ENCODE data around the gene ALDH3A1. TPM values are rescaled to one million over a fixed set of nuclear protein-coding genes. Genes with fewer than 3 reads are reported as not detected.
"Not testable (repeated sequence)": the region's sequence is repeated elsewhere in the genome, so short reads cannot be mapped to it uniquely, and the experiment has no call there.

ALDH3A1 gene
- total and polyA plus RNA-seq, 2 donors (not counting 3 experiments of a cell fraction or from before 2014, with no cell fraction given): 0.11 to 1.2 TPM

- dilution Hi-C loops (cut with MboI; ENCODE audit: extremely low pct_ligation_motif_present, low sequenced_read_pairs); H3K4me2 ChIP-seq (ENCODE audit: insufficient read depth, low read length); H3K79me2 ChIP-seq (ENCODE audit: control insufficient read depth, insufficient read depth, low read length); H3K27ac ChIP-seq (ENCODE audit: insufficient read depth, low read depth, low read length); H3K4me3 ChIP-seq (replicated peaks in 1 of 3; ENCODE audit: insufficient read depth in 1 of 3, low read depth in 1 of 3, low read length in 3 of 3); H2AFZ ChIP-seq (ENCODE audit: low read depth, low read length); DNase-seq (ENCODE audit: low read depth, low spot score); H3K36me3 ChIP-seq (ENCODE audit: control insufficient read depth in 2 of 2, extremely low read depth in 1 of 2, insufficient read depth in 2 of 2, low read length in 2 of 2); H3K27me3 ChIP-seq (ENCODE audit: control insufficient read depth in 2 of 2, insufficient read depth in 2 of 2, low read length in 2 of 2); H3K9ac ChIP-seq (replicated peaks; ENCODE audit: extremely low read depth, insufficient read depth, low read length); BruUV-seq (replicated peaks); FAIRE-seq; H3K9me1 ChIP-seq (replicated peaks; ENCODE audit: control insufficient read depth, extremely low read depth, insufficient read depth, low read length); H3K9me3 ChIP-seq (replicated peaks; ENCODE audit: control insufficient read depth, insufficient read depth, low read length); H4K20me1 ChIP-seq (replicated peaks; ENCODE audit: control insufficient read depth, extremely low read depth, insufficient read depth, low read length); intact Hi-C loops (cut with micrococcal nuclease); H3K4me1 ChIP-seq (ENCODE audit: control insufficient read depth, extremely low read depth, insufficient read depth, low read length): not testable (repeated sequence)
- POLR2A ChIA-PET: interaction anchor here (0.7 kb wide), 1 partner anchor 10 kb away, joined by 6 read pairs; no protein-coding TSS in a partner anchor
- CTCF ChIA-PET: interaction anchor here (0.7 to 8.6 kb wide), 10 partner anchors 9 to 401 kb away, joined by 4 to 169 read pairs (median 26); partner anchors contain the start of genes ALDH3A2 and B9D1
These were observed 15.9 kb upstream of the ALDH3A1 start for GRCh38 chr17:19763991-19764390.

- FAIRE-seq (no peak), DNase-seq (ENCODE audit: low read depth, low spot score) (no peak)
- Histone ChIP-seq H2AFZ (ENCODE audit: low read depth, low read length) (no peak overlapping the region), H3K4me2 (ENCODE audit: insufficient read depth, low read length) (no peak overlapping the region), H3K79me2 (ENCODE audit: control insufficient read depth, insufficient read depth, low read length) (no peaks in the 10 kb centered on the region), H4K20me1 (replicated peaks; ENCODE audit: control insufficient read depth, extremely low read depth, insufficient read depth, low read length) (no peaks in the 10 kb centered on the region), H3K27ac (ENCODE audit: insufficient read depth, low read depth, low read length) (no peak overlapping the region), H3K36me3 (ENCODE audit: control insufficient read depth in 2 of 2, extremely low read depth in 1 of 2, insufficient read depth in 2 of 2, low read length in 2 of 2) (no peaks in the 10 kb centered on the region), H3K9ac (replicated peaks; ENCODE audit: extremely low read depth, insufficient read depth, low read length) (no peak overlapping the region), H3K9me3 (replicated peaks; ENCODE audit: control insufficient read depth, insufficient read depth, low read length) (no peaks in the 10 kb centered on the region), H3K27me3 (ENCODE audit: control insufficient read depth in 2 of 2, insufficient read depth in 2 of 2, low read length in 2 of 2) (no peaks in the 10 kb centered on the region), H3K9me1 (replicated peaks; ENCODE audit: control insufficient read depth, extremely low read depth, insufficient read depth, low read length) (no peaks in the 10 kb centered on the region), H3K4me3 (replicated peaks in 1 of 3; ENCODE audit: insufficient read depth in 1 of 3, low read depth in 1 of 3, low read length in 3 of 3) (no peak overlapping the region), H3K4me1 (ENCODE audit: control insufficient read depth, extremely low read depth, insufficient read depth, low read length) (no peaks in the 10 kb centered on the region)
- intact Hi-C loops (cut with micrococcal nuclease): no loop called here
- TF ChIP-seq EZH2 (IDR thresholded peaks at IDR 0.05; ENCODE audit: borderline replicate concordance, low read depth, low read length, severe bottlenecking) (no peak), POLR2AphosphoS5 (IDR thresholded peaks at IDR 0.05; ENCODE audit: insufficient read depth, low read depth, low read length) (no peak), MAX (IDR thresholded peaks at IDR 0.05; ENCODE audit: insufficient read depth, insufficient read length) (no peak), POLR2A (IDR thresholded peaks at IDR 0.05; ENCODE audit: low read depth, low read length) (no peak), GATA2 (IDR thresholded peaks at IDR 0.05; ENCODE audit: insufficient read depth, insufficient read length, low read depth, low read length) (no peak), JUN (IDR thresholded peaks at IDR 0.05; ENCODE audit: borderline replicate concordance, insufficient read depth, insufficient read length, low read depth) (no peak), FOS (IDR thresholded peaks at IDR 0.05; ENCODE audit: borderline replicate concordance, insufficient read depth, low read length) (no peak), MYC (IDR thresholded peaks at IDR 0.05; ENCODE audit: low read depth, low read length) (no peak)
- TF ChIP-seq, protein P1, sequence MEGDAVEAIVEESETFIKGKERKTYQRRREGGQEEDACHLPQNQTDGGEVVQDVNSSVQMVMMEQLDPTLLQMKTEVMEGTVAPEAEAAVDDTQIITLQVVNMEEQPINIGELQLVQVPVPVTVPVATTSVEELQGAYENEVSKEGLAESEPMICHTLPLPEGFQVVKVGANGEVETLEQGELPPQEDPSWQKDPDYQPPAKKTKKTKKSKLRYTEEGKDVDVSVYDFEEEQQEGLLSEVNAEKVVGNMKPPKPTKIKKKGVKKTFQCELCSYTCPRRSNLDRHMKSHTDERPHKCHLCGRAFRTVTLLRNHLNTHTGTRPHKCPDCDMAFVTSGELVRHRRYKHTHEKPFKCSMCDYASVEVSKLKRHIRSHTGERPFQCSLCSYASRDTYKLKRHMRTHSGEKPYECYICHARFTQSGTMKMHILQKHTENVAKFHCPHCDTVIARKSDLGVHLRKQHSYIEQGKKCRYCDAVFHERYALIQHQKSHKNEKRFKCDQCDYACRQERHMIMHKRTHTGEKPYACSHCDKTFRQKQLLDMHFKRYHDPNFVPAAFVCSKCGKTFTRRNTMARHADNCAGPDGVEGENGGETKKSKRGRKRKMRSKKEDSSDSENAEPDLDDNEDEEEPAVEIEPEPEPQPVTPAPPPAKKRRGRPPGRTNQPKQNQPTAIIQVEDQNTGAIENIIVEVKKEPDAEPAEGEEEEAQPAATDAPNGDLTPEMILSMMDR (IDR thresholded peaks at IDR 0.05; ENCODE audit: extremely low read depth in 1 of 2, insufficient read depth in 1 of 2, low read depth in 1 of 2, low read length in 2 of 2): no peak
- dilution Hi-C loops (cut with MboI; ENCODE audit: extremely low pct_ligation_motif_present, low sequenced_read_pairs): no loop called here
- CTCF ChIA-PET: interaction anchor here (0.9 to 8.6 kb wide), 20 partner anchors 8 to 401 kb away, joined by 3 to 169 read pairs (median 10); partner anchors contain the start of genes ALDH3A1, ALDH3A2, B9D1 and MAPK7
- POLR2A ChIA-PET: no interaction called here
- no TSS peak for BruUV-seq (replicated peaks)
These were observed 15.3 kb upstream of the ALDH3A1 start for GRCh38 chr17:19763416-19763815.

Data from endothelial cell of umbilical vein (primary cell).